Hepatic stellate cell (primary cell): ENCODE measurements around the gene PSMG4.
A peak's percentile ranks its signal among the peaks of the same experiment; 100 is the strongest.
"Not testable (repeated sequence)": the region's sequence is repeated elsewhere in the genome, so short reads cannot be mapped to it uniquely, and the experiment has no call there.

Source experiments
- DNase-seq: peaks from one replicate; pipeline ENCODE4 v3.0.0; 2011; ENCODE audit warnings: low spot score

PSMG4 gene

DNA sequence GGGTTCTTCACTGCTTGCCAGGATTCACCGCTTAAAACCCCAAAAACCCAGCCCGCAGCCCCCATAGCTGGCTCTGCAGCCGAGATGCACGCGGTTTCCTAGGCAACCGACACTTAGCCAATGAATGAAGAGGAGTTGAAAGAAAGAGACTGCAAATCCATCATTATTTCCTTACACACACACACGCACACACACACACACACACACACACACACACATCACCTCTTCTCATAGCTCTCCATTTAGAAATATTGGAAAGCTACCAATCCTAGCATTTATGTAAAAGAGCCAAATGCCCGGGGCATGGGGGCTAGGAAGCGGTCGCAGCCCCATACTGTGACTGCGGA lies 27.9 kb upstream of the PSMG4 start:
- no peak for DNase-seq

DNA sequence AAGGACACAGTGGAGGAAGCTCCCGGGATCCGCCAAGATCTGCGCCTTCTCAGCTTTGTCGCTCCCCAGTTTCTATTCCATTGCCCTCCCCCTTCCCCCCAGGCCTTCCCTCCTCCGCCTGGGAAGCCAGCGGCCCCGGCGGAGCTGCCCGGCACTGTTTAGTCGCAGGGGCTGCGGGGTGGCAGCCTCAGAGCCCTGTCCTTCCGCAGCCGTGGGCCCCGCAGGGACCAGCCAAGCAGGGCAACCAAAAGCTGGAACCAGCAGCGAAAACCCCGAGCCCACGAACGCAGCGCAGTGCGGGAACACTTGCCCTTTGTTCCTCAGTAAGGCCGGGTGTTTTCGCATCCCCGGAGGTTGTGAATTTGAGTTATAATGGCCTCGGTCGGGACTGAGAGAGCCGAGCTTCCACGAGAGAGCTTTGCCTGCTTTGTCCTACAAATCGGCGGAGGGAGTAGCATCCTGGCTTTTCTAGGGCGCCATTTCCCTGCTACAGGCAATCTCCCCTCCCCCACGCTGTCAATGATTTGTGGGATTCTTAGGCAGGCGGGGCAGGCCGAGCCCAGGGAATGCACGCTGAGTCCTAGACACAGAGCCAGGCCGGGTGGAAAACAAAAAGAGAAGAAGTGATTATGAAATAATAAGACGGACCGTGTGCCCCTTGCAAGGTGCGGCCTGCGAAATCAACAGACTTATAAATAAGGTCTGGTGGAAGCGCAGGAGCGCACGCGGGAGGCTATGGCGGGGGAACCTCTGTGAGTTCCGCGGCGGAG lies 27.3 kb upstream of the PSMG4 start:
- DNase-seq = peak; percentile 51

DNA sequence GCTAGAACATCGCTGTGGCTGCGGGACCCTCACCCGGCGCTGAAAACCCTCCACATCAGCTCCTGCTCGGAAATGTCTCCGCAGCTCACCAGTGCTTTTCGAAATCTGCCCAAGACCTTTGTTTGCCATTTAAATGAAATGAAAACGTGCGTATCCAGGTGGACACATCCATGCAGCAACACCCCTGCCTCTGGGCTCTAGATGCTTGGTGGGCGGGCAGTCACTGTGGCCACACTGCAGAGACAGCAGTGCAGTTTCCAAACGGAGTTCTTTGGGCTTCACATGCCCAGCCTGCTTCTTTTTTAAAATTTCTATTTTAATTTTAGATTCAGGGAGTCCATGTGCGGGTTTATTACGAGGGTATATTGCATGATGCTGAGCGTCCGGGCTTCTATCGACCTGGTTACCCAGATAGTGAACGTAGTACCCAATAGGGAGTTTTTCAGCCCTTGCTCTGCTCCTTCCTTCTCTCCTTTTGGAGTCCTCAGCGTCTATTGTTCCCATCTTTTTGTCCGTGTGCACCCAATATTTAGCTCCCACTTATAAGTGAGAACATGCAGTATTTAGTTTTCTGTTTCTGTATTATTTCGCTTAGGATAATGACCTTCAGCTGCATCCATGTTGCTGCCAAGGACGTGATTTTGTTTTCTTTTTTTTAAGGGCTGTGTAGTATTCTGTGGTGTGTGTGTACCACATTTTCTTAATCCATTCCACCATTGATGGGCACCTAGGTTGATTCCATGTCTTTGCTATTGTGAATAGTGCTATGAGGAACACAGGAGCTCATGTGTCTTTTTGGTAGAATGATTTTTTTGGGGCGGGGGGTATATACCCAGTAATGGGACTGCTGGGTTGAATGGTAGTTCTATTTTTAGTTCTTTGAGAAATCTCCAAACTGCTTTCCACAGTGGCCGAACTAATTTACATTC lies 26.5 kb upstream of the PSMG4 start:
- no peak for DNase-seq

DNA sequence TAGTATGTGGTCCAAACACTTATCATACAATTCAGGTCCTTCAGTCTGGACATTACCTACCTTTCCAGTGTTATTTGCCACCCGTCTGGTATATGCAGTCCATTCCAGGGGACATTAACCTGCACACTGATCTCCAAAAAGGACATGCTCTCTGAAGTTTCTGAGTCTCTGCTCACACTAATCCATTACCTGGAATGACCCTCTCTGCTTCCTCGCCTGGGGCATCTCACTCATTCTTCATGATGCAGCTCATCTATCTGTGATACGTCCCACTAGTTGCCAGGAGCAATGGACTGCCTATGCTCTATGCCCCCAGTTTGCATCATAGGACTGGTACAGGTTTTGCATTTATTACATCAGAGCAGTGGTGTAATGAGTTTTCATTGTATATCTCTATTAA lies 25.4 kb upstream of the PSMG4 start:
- DNase-seq = no peak

DNA sequence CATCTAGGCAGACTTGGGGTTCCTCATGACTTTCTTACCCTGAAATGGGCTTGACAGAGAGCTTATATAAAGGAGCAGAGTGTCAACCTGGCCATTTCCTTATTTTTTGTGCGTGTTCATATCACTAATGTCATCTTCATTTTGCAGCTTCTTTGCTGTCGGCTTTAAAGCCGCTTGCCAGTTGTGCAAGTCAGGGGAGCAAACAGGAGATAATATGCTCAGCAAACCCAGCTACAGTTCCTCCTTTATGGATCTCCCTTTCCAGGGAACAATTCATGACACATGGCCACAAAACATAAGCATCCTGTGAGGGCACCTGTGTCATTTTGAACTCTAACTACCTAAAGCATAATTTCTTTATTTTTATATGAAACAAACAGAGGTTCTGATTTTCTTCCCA lies 24.8 kb upstream of the PSMG4 start:
- DNase-seq = no peak

DNA sequence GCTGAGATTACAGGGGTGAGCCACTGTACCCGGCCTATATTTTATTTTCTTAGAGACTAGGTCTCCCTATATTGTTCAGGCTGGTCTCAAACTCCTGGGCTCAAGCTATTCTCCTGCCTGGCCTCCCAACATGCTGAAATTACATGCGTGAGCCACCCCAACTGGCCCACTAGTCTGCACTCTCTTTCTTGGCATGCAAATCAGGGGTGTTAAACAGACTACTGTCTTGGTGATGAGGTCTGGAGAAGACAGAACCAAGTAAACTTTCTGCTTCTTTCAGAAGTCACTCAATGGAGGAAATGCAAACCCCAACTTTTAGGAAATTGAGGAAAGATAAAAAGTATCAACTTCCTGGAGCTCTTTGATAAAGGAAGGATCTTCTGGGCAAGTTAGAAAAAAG lies 23.3 kb upstream of the PSMG4 start:
- no peak for DNase-seq

DNA sequence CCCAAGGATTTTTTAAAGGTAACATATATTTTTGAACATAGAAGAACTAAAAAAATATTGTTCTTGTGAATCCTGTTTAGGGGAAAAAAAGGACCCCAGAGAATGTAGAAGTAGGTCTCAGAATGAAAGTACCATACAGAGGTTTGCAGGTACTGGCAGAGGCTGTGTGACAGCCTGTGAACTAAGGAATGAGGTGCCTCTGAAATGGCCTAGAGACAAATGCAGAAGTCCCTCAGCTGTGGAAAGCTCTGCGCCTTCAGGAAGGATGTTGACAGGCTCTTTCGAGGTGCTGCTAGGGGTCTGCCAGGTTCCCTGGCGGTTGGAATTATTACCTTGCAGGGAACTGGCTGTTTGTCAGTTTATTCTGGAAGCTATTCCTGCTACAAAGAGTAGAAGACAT lies 22.7 kb upstream of the PSMG4 start:
- DNase-seq = no peak

DNA sequence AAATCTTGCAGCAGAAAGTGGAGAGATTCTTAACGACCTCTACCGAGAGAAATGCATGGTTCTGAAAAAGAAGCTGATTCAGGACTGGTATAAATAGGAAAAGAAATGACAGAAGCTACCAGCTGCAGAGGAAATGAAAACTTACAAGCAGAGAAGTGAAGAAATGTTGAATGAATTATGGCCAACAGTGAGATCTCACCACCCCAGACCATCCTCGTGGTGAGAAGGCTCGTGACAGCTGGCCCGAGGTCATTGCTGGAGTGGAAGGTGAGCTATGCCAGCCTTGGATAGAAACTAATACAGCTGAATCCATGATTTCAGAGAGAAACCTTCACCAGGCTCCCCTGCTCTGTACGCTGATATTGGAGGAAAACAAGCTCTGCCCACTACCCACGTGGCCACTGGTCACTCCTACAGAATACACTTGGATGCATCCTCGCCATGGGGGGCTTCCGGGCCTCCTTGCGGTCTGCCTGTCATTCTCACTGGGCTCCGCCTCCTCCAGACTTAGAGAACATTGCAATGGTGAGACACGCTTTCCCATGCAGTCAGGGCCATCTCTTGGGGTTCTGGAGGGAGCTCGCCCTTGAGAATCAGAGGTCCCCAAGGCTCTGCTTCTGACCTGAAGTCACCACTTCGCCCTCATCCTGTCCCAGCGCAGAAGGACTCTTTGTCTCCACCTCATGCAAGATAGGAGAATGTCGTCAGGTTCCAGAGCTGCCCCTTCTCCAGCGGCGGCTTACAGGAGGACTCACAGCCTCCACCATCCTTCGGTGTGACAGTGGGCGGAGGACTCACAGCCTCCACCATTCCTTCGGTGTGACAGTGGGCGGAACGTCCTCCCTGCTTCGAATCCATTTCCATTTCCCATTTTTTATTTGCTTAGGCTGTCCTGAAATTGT lies 20.7 kb upstream of the PSMG4 start:
- DNase-seq = no peak

DNA sequence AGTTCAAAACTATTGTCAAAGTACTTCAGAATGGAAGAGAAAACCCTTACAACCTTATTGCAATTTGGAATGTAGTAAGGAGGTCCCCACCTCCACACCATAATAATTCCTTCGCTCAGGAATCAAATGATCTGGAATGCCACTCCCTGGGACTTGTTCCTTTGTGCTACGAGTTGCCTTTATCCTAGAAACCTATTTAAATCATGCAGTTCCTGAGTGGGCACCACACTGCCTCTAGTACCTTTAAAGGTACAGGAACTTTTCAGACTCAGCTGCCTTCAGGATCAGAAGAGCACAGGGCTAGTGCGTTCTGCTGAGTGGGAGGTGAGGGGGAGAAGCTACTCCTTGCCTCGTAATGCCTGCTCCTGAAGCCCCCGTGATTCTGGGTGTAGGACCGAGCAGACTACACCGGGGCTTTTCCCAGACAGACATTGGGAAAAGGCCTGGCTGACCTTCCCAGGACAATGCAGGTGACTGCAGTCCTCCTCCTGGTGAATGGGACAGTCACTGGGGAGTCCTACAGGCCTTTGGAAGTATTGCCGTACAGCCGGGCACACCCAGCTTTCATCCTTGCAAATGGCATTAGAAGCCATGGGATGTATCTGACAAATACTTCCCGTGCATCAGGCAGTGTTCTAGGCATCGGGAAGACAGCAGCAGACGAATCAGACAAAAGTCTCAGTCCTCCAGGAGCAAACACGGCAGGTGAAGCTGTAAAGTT lies 19.5 kb upstream of the PSMG4 start:
- DNase-seq = no peak

DNA sequence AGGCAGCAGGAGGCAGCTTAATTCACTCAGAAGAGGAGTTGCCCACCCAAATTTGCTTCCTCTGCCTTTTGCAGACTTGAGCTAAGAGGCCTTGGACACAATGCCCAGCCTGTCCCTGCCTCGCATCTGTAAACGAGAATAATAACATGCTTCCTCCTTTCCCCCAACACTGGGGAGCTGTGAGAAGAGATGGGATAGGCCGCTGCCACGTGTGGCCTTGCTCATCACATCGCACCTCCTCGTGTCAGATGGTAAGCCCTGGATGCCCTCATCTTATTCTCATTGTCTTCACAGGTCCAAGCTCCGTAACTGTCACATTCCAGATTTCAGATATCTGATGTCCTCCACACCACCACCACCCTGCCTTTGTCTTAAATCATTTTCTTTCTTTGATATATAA lies 18.2 kb upstream of the PSMG4 start:
- DNase-seq = no peak

DNA sequence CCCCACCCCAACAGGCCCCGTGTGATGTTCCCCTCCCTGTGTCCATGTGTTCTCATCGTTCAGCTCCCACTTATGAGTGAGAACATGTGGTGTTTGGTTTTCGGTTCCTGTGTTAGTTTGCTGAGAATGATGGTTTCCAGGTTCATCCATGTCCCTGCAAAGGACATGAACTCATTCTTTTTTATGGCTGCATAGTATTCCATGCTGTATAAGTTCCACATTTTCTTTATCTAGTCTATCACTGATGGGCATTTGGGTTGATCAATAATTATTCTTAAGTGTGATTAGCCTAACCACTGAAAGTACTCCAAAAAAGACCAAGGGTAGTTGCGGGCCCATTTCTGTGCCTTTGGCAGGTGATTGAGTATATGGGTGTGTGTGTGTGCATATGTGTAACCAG lies 17.0 kb upstream of the PSMG4 start:
- DNase-seq = not testable (repeated sequence)

DNA sequence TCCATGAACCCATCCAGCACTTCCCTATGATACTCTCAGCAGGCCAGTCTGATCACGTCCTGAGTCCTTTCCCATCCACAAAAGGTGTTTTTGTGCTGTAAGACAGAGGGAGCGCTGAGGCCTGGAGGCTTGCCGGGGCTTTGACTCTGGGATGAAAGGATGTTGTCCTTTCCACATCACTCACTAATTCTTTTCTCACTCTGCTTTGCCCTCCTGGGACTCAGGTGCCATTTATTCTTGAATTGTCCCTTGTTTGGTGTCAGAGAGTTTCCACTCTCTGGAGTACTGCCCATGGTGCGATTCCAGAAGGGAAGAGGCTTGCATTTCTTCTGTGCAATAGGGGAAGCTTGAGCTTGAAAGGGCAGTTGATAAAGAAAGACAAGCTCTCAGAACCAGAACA lies 16.0 kb upstream of the PSMG4 start:
- no peak for DNase-seq

DNA sequence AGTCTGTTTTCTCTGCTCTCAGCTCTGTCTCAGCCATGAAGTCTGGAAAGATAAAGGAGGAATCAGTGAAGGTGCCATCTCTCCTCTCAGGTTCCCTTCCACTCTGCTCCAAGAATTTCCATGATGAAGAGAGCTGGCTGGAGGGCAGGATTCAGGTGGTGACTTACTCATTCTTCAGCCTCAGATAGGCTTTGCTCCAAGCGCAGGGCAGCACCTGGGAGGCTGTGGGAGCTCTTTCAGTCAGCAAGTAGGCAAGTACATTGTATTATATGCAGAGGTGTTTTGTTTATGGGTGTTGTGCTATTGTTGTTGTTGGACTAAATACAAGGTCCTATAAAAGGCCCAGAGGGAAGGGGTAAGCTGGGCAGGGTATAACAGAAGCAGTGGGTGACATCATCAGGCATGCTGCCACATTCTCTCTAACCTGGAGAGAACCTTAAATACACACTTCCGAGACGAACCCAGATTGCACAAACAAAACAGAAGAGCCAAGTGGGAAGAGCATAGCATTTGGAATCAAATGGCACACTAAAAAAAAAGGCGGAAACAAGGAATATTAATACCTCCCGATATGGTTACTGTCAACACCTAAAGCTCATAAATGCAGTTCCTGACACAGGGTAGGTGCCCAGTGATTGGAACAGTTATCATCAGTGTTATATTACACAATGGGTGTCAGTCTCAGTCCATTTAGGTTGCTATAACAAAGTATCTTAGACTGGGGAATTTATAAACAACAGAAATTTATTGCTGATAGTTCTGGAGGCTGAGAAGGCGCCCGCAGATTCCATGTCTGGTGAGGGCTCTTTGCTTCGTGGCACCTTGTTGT lies 14.5 kb upstream of the PSMG4 start:
- DNase-seq = no peak

DNA sequence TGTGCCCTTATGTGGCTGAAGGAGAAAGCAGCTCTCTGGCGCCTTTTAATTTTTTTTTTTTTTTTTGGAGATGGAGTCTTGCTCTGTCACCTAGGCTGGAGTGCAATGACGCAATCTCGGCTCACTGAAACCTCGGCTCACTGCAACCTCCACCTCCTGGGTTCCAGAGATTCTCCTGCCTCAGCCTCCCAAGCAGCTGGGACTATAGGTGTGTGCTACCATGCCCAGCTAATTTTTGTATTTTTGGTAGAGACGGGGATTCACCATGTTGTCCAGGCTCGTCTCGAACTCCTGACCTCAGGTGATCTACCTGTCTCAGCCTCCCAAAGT lies 13.9 kb upstream of the PSMG4 start:
- not testable (repeated sequence) for DNase-seq

DNA sequence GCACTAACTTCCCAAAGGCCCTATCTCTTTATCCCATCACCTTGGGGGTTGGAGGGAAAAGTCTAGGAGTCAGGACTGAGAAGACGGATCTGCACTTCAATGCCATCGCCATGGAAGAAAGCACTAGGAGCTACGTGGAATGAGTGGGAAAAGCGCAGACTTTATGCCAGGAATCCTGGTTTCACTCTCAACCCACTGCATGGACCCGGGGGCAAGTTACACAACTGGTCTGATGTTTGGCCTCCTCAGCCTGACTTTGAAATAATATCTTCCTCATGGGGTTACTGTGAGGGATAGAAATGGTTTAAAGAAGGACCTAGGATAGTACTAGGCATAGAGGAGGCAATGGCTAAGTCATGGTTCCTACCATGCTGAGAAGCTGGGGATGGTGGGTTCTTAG lies 13.5 kb upstream of the PSMG4 start:
- DNase-seq = no peak

DNA sequence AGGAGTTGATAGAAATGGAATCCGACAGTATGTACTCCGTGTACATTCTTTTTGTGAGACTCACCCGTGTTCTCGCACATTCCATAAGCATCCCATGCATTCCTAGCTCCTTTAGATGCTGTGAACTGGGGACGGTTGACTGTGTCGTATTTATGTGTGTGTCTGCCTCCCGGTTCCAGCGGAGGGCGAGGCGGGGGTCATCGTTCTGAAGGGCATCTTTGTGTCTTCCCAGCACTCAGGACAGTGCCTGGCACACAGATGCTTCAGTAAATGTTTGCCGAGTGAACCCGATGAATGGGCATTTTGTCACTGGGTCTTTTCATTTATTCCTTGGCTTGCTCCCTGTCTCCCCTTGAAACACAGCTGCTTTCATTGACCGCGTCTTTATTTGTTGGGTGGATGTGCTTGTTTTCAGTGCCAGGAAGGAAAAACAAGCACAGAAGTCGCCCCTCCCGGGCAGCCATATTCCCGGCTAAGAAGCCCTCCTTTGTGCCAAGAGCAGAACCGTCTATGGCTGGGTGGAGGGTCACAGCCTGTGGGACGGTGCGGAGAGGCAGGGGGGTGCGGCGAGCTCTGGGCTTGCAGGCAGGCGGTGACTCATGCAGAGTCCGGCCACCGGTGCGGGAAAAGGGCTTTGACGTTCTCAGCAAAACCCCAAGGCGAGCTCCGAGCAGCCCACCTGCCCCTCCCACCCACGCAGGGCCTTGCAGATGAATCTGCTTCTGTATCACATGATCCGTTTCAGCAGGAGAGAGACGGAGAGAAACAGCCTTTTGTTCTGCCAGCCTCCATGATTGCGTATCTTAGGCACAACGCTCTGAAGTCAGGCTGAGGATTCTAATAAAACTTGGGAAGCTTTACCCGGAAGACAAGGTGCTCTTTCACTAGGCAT lies 11.2 kb upstream of the PSMG4 start:
- DNase-seq = peak; percentile 62

DNA sequence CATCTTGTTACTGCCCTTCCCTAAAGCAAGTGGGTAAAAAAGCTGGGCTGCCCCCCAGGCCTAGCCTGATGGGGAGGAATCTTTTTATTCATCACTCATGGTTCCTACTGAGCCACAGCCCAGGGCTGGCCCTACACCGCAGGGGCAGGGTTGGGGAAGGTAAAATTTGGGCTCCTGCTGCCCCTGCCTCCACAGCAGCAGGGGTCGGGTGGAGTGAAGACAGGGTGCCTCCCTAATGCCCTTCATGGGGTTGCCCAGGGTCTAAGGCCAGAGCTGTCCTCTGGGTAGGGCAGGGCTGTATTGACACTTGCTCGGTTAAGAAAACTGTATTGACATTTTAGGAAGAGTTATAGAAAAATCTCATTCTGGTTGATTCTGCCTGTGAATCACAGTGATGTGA lies 8.9 kb upstream of the PSMG4 start:
- DNase-seq = no peak

DNA sequence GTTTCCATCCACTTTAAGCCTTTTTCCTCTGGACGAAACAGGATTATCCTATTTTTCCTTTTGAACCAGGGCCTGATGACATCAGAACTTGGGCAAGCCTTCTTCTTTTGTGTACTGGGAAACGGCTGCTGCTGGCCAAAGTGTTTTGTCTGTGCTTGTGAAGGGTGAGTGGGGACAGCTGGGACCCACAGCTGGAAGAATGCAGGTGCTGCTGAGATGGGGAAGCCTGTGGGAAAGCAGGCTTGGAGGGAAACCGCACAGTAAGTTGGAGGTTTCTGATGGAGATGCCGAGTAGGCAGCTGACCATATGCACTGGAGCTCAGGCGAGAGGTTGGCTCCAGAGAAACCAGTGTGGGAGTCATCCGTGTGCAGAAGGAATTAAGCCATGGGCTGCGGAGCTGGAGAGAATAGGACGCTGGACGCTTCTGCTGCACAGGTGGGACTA lies 8.5 kb upstream of the PSMG4 start:
- no peak for DNase-seq

DNA sequence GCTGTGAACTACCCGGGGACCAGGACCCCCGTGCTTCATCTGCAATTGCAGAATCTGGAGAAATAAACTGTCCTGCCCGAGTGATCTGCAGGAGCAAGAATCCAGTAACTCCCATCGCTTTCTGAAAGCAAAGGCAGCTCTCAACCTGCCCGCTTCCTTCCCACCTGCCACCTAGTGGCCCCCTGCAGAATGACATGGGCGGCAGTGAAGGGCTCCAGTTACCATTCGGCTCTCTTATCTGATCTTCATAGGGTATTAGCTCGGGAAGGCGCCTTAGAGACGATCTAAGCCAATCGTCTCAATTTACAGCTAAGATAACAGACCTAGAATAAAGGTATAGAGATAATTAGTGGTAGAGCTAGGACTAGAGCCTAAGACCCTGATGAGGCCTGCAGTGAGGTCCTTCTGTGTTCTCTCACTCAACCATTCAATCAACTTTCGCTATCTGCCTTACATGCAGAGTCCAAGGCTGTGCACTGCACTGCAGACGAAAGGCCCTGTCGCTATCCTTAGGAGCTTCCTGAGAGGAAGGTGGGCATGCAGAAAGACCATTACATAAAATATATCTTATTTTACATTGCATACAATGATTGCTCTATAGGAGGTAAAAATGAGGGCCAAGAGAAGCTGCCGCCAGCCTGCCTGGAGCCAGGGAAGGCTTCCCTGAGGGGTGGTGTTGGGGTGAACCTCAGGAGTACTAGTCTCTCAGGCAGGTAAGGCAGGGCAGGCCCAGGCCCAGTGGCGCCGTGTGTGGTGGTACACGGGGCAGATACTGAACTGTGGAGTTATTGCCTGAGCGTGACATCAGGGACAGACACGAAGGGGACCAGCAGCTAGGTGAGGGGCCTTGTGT lies 7.1 kb upstream of the PSMG4 start:
- DNase-seq = peak; percentile 91
